ENCODE results near the gene OR1F1.
A peak's percentile ranks its signal among the peaks of the same experiment; 100 is the strongest.

OR1F1 gene

GRCh38 chr16:3220839-3221238, 32.8 kb downstream of the OR1F1 start:
- Mint-ChIP-seq H3K27me3 (no peaks in the 10 kb centered on the region), H3K9me3 (ENCODE audit: low read depth) (peaks cover 28% of the 10 kb centered on the region), H3K36me3 (peaks cover 35% of the 10 kb centered on the region), H3K4me3 (no peak overlapping the region), H3K4me1 (ENCODE audit: low read depth) (peaks cover 17% of the 10 kb centered on the region), H3K27ac (no peak overlapping the region)

GRCh38 chr16:3223913-3224515, 36.0 kb downstream of the OR1F1 start:
- no peak overlapping the region for H3K27ac Mint-ChIP-seq
- H3K27me3 Mint-ChIP-seq, result no peaks in the 10 kb centered on the region
- H3K4me1 Mint-ChIP-seq (ENCODE audit: low read depth), result no peaks in the 10 kb centered on the region
- peaks cover 20% of the 10 kb centered on the region for H3K9me3 Mint-ChIP-seq (ENCODE audit: low read depth)
- peaks cover 47% of the 10 kb centered on the region for H3K36me3 Mint-ChIP-seq
- no peak overlapping the region for H3K4me3 Mint-ChIP-seq

- peaks cover 33% of the 10 kb centered on the region for H3K4me1 Mint-ChIP-seq (ENCODE audit: low read depth)
- peak overlapping the region; percentile 93 for H3K27ac Mint-ChIP-seq
- H3K4me3 Mint-ChIP-seq, result peak overlapping the region; percentile 94
- H3K9me3 Mint-ChIP-seq (ENCODE audit: low read depth), result peaks cover 4% of the 10 kb centered on the region
- H3K27me3 Mint-ChIP-seq, result no peaks in the 10 kb centered on the region
- peaks cover 32% of the 10 kb centered on the region for H3K36me3 Mint-ChIP-seq
These were observed 46.5 kb downstream of the OR1F1 start for GRCh38 chr16:3234543-3234856.

- Mint-ChIP-seq H3K27me3 (no peaks in the 10 kb centered on the region), H3K36me3 (peaks cover 31% of the 10 kb centered on the region), H3K27ac (peak within 1 kb of the TSS; percentile 93), H3K4me1 (ENCODE audit: low read depth) (peaks cover 33% of the 10 kb centered on the region), H3K9me3 (ENCODE audit: low read depth) (peaks cover 3% of the 10 kb centered on the region), H3K4me3 (peak within 1 kb of the TSS; percentile 94)
These were observed 47.0 kb downstream of the OR1F1 start, which contains the start of gene ZNF200 for GRCh38 chr16:3234857-3235561. Gene ZNF200, minus strand, starts transcription at chr16:3235158. Its CDS starts 1,403 bp downstream, at chr16:3233755.

GRCh38 chr16:3235856-3236669, 48.1 kb downstream of the OR1F1 start:
- H3K4me1 Mint-ChIP-seq (ENCODE audit: low read depth), result peaks cover 31% of the 10 kb centered on the region
- peak overlapping the region; percentile 80 for H3K4me3 Mint-ChIP-seq
- H3K27ac Mint-ChIP-seq, result peak overlapping the region; percentile 67
- peaks cover 21% of the 10 kb centered on the region for H3K36me3 Mint-ChIP-seq
- H3K27me3 Mint-ChIP-seq, result no peaks in the 10 kb centered on the region
- no peaks in the 10 kb centered on the region for H3K9me3 Mint-ChIP-seq (ENCODE audit: low read depth)

- H3K4me1 Mint-ChIP-seq (ENCODE audit: low read depth), result peaks cover 2% of the 10 kb centered on the region
- no peak overlapping the region for H3K27ac Mint-ChIP-seq
- no peaks in the 10 kb centered on the region for H3K9me3 Mint-ChIP-seq (ENCODE audit: low read depth)
- H3K36me3 Mint-ChIP-seq, result no peaks in the 10 kb centered on the region
- peaks cover 2% of the 10 kb centered on the region for H3K27me3 Mint-ChIP-seq
- H3K4me3 Mint-ChIP-seq, result no peak overlapping the region
These were observed 53.8 kb downstream of the OR1F1 start for GRCh38 chr16:3241761-3242160.

GRCh38 chr16:3242709-3243108, 54.7 kb downstream of the OR1F1 start:
- H3K36me3 Mint-ChIP-seq, result no peaks in the 10 kb centered on the region
- peaks cover 2% of the 10 kb centered on the region for H3K4me1 Mint-ChIP-seq (ENCODE audit: low read depth)
- H3K9me3 Mint-ChIP-seq (ENCODE audit: low read depth), result no peaks in the 10 kb centered on the region
- H3K27me3 Mint-ChIP-seq, result peaks cover 2% of the 10 kb centered on the region
- no peak overlapping the region for H3K27ac Mint-ChIP-seq
- H3K4me3 Mint-ChIP-seq, result no peak overlapping the region

GRCh38 chr16:3243882-3244281, 55.9 kb downstream of the OR1F1 start:
- Mint-ChIP-seq H3K27me3 (peaks cover 2% of the 10 kb centered on the region), H3K27ac (no peak overlapping the region), H3K4me1 (ENCODE audit: low read depth) (peaks cover 2% of the 10 kb centered on the region), H3K4me3 (no peak overlapping the region), H3K36me3 (no peaks in the 10 kb centered on the region), H3K9me3 (ENCODE audit: low read depth) (no peaks in the 10 kb centered on the region)

- H3K9me3 Mint-ChIP-seq (ENCODE audit: low read depth), result no peaks in the 10 kb centered on the region
- H3K27me3 Mint-ChIP-seq, result peaks cover 2% of the 10 kb centered on the region
- peaks cover 2% of the 10 kb centered on the region for H3K4me1 Mint-ChIP-seq (ENCODE audit: low read depth)
- H3K27ac Mint-ChIP-seq, result no peak overlapping the region
- H3K4me3 Mint-ChIP-seq, result no peak overlapping the region
- H3K36me3 Mint-ChIP-seq, result no peaks in the 10 kb centered on the region
These were observed 58.0 kb downstream of the OR1F1 start for GRCh38 chr16:3246002-3246401.

- no peaks in the 10 kb centered on the region for H3K36me3 Mint-ChIP-seq
- H3K9me3 Mint-ChIP-seq (ENCODE audit: low read depth), result no peaks in the 10 kb centered on the region
- H3K27ac Mint-ChIP-seq, result no peak overlapping the region
- H3K4me3 Mint-ChIP-seq, result no peak overlapping the region
- H3K4me1 Mint-ChIP-seq (ENCODE audit: low read depth), result peaks cover 2% of the 10 kb centered on the region
- H3K27me3 Mint-ChIP-seq, result peaks cover 2% of the 10 kb centered on the region
These were observed 58.9 kb downstream of the OR1F1 start for GRCh38 chr16:3246876-3247275.

- H3K9me3 Mint-ChIP-seq (ENCODE audit: low read depth), result no peaks in the 10 kb centered on the region
- H3K27ac Mint-ChIP-seq, result no peak overlapping the region
- H3K4me1 Mint-ChIP-seq (ENCODE audit: low read depth), result peaks cover 2% of the 10 kb centered on the region
- no peaks in the 10 kb centered on the region for H3K36me3 Mint-ChIP-seq
- H3K27me3 Mint-ChIP-seq, result peaks cover 2% of the 10 kb centered on the region
- H3K4me3 Mint-ChIP-seq, result no peak overlapping the region
These were observed 60.6 kb downstream of the OR1F1 start for GRCh38 chr16:3248596-3248995.

GRCh38 chr16:3249020-3249419, 61.0 kb downstream of the OR1F1 start:
- Mint-ChIP-seq H3K27me3 (peaks cover 1% of the 10 kb centered on the region), H3K4me1 (ENCODE audit: low read depth) (peaks cover 1% of the 10 kb centered on the region), H3K36me3 (no peaks in the 10 kb centered on the region), H3K9me3 (ENCODE audit: low read depth) (no peaks in the 10 kb centered on the region), H3K4me3 (no peak overlapping the region), H3K27ac (no peak overlapping the region)

- H3K27me3 Mint-ChIP-seq, result no peaks in the 10 kb centered on the region
- H3K36me3 Mint-ChIP-seq, result no peaks in the 10 kb centered on the region
- no peak overlapping the region for H3K27ac Mint-ChIP-seq
- no peaks in the 10 kb centered on the region for H3K4me1 Mint-ChIP-seq (ENCODE audit: low read depth)
- no peaks in the 10 kb centered on the region for H3K9me3 Mint-ChIP-seq (ENCODE audit: low read depth)
- H3K4me3 Mint-ChIP-seq, result no peak overlapping the region
These were observed 61.4 kb downstream of the OR1F1 start for GRCh38 chr16:3249451-3249850.

- Mint-ChIP-seq H3K4me3 (no peak overlapping the region), H3K27ac (no peak overlapping the region), H3K4me1 (ENCODE audit: low read depth) (no peaks in the 10 kb centered on the region), H3K36me3 (no peaks in the 10 kb centered on the region), H3K27me3 (peaks cover 2% of the 10 kb centered on the region), H3K9me3 (ENCODE audit: low read depth) (no peaks in the 10 kb centered on the region)
These were observed 65.0 kb downstream of the OR1F1 start for GRCh38 chr16:3252967-3253366.

GRCh38 chr16:3254309-3254708, 66.3 kb downstream of the OR1F1 start:
- peaks cover 2% of the 10 kb centered on the region for H3K27me3 Mint-ChIP-seq

More at GRCh38 chr16:3254309-3254708, 66.3 kb downstream of the OR1F1 start:
- H3K4me1 Mint-ChIP-seq (ENCODE audit: low read depth), result no peaks in the 10 kb centered on the region
- no peaks in the 10 kb centered on the region for H3K9me3 Mint-ChIP-seq (ENCODE audit: low read depth)
- no peak overlapping the region for H3K4me3 Mint-ChIP-seq
- H3K36me3 Mint-ChIP-seq, result no peaks in the 10 kb centered on the region
- no peak overlapping the region for H3K27ac Mint-ChIP-seq

Measured in activated naive CD8-positive, alpha-beta T cell (primary cell).